MM.1S (cell line): ENCODE results near the gene IL22RA1.

ENCODE experiments used
- DNase-seq: peaks from one replicate; pipeline ENCODE4 v3.0.0-alpha.2; 2015
- H2AFZ ChIP-seq: fragments of 300-600 bp; sonication (generic); 2 replicates; pipeline ENCODE4 v1.6.0; 2016; ENCODE audit warnings: antibody characterized with exemption, low read length
- H3F3A ChIP-seq: fragments of 300-600 bp; sonication (generic); 2 replicates; pipeline ENCODE4 v1.6.1; 2016; ENCODE audit warnings: mild to moderate bottlenecking, antibody characterized with exemption, low read length, moderate library complexity, mixed read lengths; ENCODE audit not compliant: insufficient read depth
- H3K27ac ChIP-seq: fragments of 300-600 bp; sonication (generic); 2 replicates; pipeline ENCODE4 v1.5.1; 2016; ENCODE audit warnings: mild to moderate bottlenecking, low read length
- H3K27me3 ChIP-seq: fragments of 300-600 bp; sonication (generic); replicated peaks from 2 replicates; pipeline ENCODE4 v1.6.0; 2016; ENCODE audit warnings: low read length; ENCODE audit not compliant: insufficient read depth
- H3K36me3 ChIP-seq: fragments of 300-600 bp; sonication (generic); replicated peaks from 2 replicates; pipeline ENCODE4 v1.6.1; 2016; ENCODE audit warnings: mild to moderate bottlenecking, low read length, mixed read lengths; ENCODE audit not compliant: insufficient read depth
- H3K4me1 ChIP-seq: fragments of 300-600 bp; sonication (generic); 2 replicates; pipeline ENCODE4 v1.6.1; 2016; ENCODE audit warnings: low read length, mixed read lengths
- H3K4me2 ChIP-seq: fragments of 300-600 bp; sonication (generic); 2 replicates; pipeline ENCODE4 v1.6.0; 2016; ENCODE audit warnings: low read depth, low read length
- H3K4me3 ChIP-seq: fragments of 300-600 bp; sonication (generic); 2 replicates; pipeline ENCODE4 v1.5.1; 2016; ENCODE audit warnings: low read length, mixed read lengths
- H3K79me2 ChIP-seq: fragments of 300-600 bp; sonication (generic); 2 replicates; pipeline ENCODE4 v1.6.1; 2016; ENCODE audit warnings: mixed run types, low read length, mixed read lengths
- H3K9ac ChIP-seq: fragments of 300-600 bp; sonication (generic); 2 replicates; pipeline ENCODE4 v1.6.1; 2016; ENCODE audit warnings: low read length, mixed read lengths
- H3K9me2 ChIP-seq: fragments of 300-600 bp; sonication (generic); replicated peaks from 2 replicates; pipeline ENCODE4 v1.6.1; 2016; ENCODE audit warnings: mild to moderate bottlenecking, low read length, mixed read lengths; ENCODE audit not compliant: insufficient read depth
- H3K9me3 ChIP-seq: fragments of 300-600 bp; sonication (generic); replicated peaks from 2 replicates; pipeline ENCODE4 v1.6.1; 2016; ENCODE audit warnings: mild to moderate bottlenecking, low read length, mixed read lengths; ENCODE audit not compliant: insufficient read depth
- H4K20me1 ChIP-seq: fragments of 300-600 bp; sonication (generic); 2 replicates; pipeline ENCODE4 v1.6.1; 2016; ENCODE audit warnings: mild to moderate bottlenecking, low read length, moderate library complexity, mixed read lengths; ENCODE audit not compliant: insufficient read depth
- EZH2 ChIP-seq: fragments of 300-600 bp; sonication (generic); optimal IDR thresholded peaks from 2 replicates; pipeline ENCODE3; 2017; ENCODE audit warnings: low read depth, mild to moderate bottlenecking, antibody characterized with exemption, low read length, mixed read lengths
- EZH2phosphoT487 ChIP-seq: fragments of 300-600 bp; sonication (generic); IDR thresholded peaks from 2 replicates; pipeline ENCODE4 v1.6.1; 2018; ENCODE audit warnings: antibody characterized with exemption, low read length
- TF ChIP-seq, protein P1 (sequence below): fragments of 300-600 bp; sonication (generic); IDR thresholded peaks from 2 replicates; pipeline ENCODE4 v1.5.1; 2016; ENCODE audit warnings: antibody characterized with exemption, low read length, mixed read lengths

Gene IL22RA1

DNA sequence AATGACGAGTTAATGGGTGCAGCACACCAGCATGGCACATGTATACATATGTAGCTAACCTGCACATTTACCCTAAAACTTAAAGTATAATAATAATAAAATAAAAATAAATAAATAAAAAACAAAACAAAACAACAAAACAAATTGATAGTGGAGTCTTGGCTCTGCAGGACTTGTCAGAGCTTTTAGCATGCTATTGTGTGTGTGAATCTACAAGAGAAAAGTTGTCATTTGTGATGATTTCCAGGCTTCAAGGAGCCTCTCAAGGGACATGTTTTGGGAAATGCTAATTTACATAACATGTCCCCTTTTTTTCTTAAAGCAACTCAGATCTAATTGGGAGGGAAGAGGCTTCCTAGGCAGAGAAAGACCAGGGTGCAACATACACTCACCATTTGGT, 9.1 kb downstream of the IL22RA1 start:
- Histone ChIP-seq H3K36me3 (no peaks in the 10 kb centered on the region), H3K27me3 (no peaks in the 10 kb centered on the region), H3F3A (no peaks in the 10 kb centered on the region), H2AFZ (no peak overlapping the region), H3K4me2 (no peak overlapping the region), H3K4me1 (no peaks in the 10 kb centered on the region), H3K9me2 (no peaks in the 10 kb centered on the region), H3K4me3 (no peak overlapping the region), H3K79me2 (no peaks in the 10 kb centered on the region), H3K9ac (no peak overlapping the region), H4K20me1 (no peaks in the 10 kb centered on the region), H3K27ac (no peak overlapping the region), H3K9me3 (no peaks in the 10 kb centered on the region)
- DNase-seq: no peak
- no peak for TF ChIP-seq EZH2
- TF ChIP-seq, protein P1, sequence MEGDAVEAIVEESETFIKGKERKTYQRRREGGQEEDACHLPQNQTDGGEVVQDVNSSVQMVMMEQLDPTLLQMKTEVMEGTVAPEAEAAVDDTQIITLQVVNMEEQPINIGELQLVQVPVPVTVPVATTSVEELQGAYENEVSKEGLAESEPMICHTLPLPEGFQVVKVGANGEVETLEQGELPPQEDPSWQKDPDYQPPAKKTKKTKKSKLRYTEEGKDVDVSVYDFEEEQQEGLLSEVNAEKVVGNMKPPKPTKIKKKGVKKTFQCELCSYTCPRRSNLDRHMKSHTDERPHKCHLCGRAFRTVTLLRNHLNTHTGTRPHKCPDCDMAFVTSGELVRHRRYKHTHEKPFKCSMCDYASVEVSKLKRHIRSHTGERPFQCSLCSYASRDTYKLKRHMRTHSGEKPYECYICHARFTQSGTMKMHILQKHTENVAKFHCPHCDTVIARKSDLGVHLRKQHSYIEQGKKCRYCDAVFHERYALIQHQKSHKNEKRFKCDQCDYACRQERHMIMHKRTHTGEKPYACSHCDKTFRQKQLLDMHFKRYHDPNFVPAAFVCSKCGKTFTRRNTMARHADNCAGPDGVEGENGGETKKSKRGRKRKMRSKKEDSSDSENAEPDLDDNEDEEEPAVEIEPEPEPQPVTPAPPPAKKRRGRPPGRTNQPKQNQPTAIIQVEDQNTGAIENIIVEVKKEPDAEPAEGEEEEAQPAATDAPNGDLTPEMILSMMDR: no peak
- no peak for TF ChIP-seq EZH2phosphoT487

DNA sequence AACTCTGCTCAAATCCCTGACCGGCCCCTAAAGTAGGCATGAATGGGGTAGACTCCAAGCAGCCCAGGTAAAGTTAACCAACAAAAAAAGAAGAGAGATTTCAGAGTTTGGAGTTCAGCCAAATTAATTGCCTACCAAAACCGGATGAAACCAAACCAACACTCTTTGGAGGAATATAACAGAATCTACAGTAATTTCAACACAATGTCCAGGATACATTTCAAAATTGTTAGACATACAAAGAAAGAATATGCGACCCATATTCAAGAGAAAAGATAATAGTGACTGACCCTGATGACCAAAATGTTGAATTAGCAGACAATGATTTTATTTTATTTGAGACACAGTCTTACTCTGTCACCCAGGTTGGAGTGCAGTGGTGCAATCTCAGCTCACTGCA, 12.6 kb downstream of the IL22RA1 start:
- Histone ChIP-seq H4K20me1 (no peaks in the 10 kb centered on the region), H3K9ac (no peak overlapping the region), H3K36me3 (no peaks in the 10 kb centered on the region), H3K4me3 (no peak overlapping the region), H2AFZ (no peak overlapping the region), H3K79me2 (no peaks in the 10 kb centered on the region), H3K27ac (no peak overlapping the region), H3K9me2 (no peaks in the 10 kb centered on the region), H3K27me3 (no peaks in the 10 kb centered on the region), H3K9me3 (no peaks in the 10 kb centered on the region), H3K4me1 (no peaks in the 10 kb centered on the region), H3F3A (no peaks in the 10 kb centered on the region), H3K4me2 (no peak overlapping the region)
- DNase-seq: no peak
- TF ChIP-seq EZH2phosphoT487 (no peak), EZH2 (no peak)
- TF ChIP-seq, protein P1: no peak

DNA sequence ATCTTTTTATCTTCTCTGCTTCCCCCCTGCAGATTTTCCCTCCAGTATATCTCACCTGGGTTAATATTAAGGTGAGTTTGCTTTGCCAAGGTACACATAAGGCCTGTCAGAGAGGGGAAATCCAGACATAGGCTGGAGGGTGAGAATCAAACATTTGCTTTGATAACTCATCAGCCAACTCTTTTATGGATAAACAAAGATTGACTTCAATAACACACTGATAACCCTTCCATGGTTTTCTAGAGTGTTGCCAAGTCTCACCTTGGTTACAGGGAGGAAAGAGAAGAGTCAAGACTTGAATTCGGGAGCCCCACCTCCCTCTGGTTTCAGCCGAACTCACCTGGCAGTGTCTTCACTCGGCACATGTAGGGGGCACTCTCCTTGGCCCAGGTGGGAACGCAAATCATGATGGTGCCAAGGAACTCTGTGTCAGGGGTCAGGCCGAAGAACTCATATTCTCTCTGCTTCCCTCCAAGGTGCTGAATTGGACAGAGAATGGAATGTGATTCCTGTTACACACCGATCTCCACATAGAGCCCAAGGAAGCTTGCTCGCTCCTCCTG, 15.1 kb downstream of the IL22RA1 start:
- H3K9ac ChIP-seq: no peak overlapping the region
- DNase-seq: no peak
- H2AFZ ChIP-seq: no peak overlapping the region
- no peaks in the 10 kb centered on the region for H4K20me1 ChIP-seq
- no peaks in the 10 kb centered on the region for H3K79me2 ChIP-seq
- H3K9me3 ChIP-seq: no peaks in the 10 kb centered on the region
- no peak overlapping the region for H3K27ac ChIP-seq
- no peak overlapping the region for H3K4me3 ChIP-seq
- H3K4me1 ChIP-seq: no peaks in the 10 kb centered on the region
- H3K4me2 ChIP-seq: no peak overlapping the region
- H3F3A ChIP-seq: no peaks in the 10 kb centered on the region
- TF ChIP-seq EZH2 (no peak), EZH2phosphoT487 (no peak)
- TF ChIP-seq, protein P1: no peak
- H3K36me3 ChIP-seq: no peaks in the 10 kb centered on the region
- H3K27me3 ChIP-seq: no peaks in the 10 kb centered on the region
- no peaks in the 10 kb centered on the region for H3K9me2 ChIP-seq
